PC-9 (cell line): ENCODE measurements around the gene NR4A2.

Experiments
- EZH2 ChIP-seq: fragments of 200-600 bp; sonication (generic); IDR thresholded peaks from 2 replicates; pipeline ENCODE4 v1.8.0; 2017; ENCODE audit warnings: antibody characterized with exemption, low read depth
- TF ChIP-seq, protein P1 (sequence below): fragments of 200-600 bp; sonication (generic); conservative IDR thresholded peaks from 2 replicates; pipeline ENCODE4 v1.6.1; 2017; ENCODE audit warnings: mixed run types, antibody characterized with exemption, mild to moderate bottlenecking, moderate library complexity

DNA sequence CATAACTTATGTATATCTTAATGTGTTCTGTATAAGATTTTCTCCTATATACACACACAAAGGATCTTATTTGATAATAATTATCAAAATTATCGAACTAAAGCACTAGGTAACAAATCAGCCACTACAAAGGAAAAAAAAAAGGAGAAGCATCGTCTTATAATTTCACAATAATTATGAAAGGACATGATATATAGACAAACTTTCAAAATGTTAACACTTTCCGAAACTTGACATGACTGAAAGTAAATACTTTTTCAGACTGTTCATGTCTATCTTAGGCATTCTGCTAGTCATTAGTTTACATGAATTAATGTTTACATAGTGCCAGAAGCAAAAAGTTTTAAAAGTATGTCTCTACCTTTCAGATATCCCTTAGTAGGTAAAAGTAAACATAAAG is 7.3 kb upstream of the NR4A2 start:
- no peak for TF ChIP-seq EZH2
- TF ChIP-seq, protein P1, sequence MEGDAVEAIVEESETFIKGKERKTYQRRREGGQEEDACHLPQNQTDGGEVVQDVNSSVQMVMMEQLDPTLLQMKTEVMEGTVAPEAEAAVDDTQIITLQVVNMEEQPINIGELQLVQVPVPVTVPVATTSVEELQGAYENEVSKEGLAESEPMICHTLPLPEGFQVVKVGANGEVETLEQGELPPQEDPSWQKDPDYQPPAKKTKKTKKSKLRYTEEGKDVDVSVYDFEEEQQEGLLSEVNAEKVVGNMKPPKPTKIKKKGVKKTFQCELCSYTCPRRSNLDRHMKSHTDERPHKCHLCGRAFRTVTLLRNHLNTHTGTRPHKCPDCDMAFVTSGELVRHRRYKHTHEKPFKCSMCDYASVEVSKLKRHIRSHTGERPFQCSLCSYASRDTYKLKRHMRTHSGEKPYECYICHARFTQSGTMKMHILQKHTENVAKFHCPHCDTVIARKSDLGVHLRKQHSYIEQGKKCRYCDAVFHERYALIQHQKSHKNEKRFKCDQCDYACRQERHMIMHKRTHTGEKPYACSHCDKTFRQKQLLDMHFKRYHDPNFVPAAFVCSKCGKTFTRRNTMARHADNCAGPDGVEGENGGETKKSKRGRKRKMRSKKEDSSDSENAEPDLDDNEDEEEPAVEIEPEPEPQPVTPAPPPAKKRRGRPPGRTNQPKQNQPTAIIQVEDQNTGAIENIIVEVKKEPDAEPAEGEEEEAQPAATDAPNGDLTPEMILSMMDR = no peak
